Psoas muscle (tissue), 8 donors: Measurements from ENCODE around the gene USP40. TPM values are rescaled to one million over a fixed set of nuclear protein-coding genes. Genes with fewer than 3 reads are reported as not detected.

Experiments
- ATAC-seq, 4 donors: fragments of 200-7000 bp; cut with Tn5 transposase; one replicate each; pipeline ENCODE4 v1.9.1; 2020; ENCODE audit warnings: moderate library complexity in 3 of 4, mild to moderate bottlenecking in 2 of 4
- DNase-seq, 2 donors: peaks; one replicate each; pipeline ENCODE4 v3.0.0-alpha.2; 2020
- H3K27ac ChIP-seq: fragments of 200-600 bp; one replicate; pipeline ENCODE4 v1.8.0; 2022
- H3K27me3 ChIP-seq, 3 donors: fragments of 200-600 bp in 1 of 3; one replicate each; pipeline versions ENCODE4 v1.6.1 to v1.8.0; 2013 to 2022; ENCODE audit warnings: low read length in 2 of 3, mild to moderate bottlenecking in 2 of 3, moderate library complexity in 1 of 3; ENCODE audit not compliant: insufficient read depth in 3 of 3
- H3K36me3 ChIP-seq, 2 donors: fragments of 200-600 bp in 1 of 2; one replicate each; pipeline versions ENCODE4 v1.6.1 to v1.8.0; 2013 to 2022; ENCODE audit warnings: low read depth in 1 of 2, mild to moderate bottlenecking in 1 of 2, moderate library complexity in 1 of 2; ENCODE audit not compliant: insufficient read depth in 1 of 2
- H3K4me1 ChIP-seq: fragments of 200-600 bp; one replicate; pipeline ENCODE4 v1.8.0; 2022
- H3K4me3 ChIP-seq: fragments of 200-600 bp; one replicate; pipeline ENCODE4 v1.8.0; 2022; ENCODE audit warnings: mild to moderate bottlenecking
- H3K9me3 ChIP-seq: fragments of 200-600 bp; one replicate; pipeline ENCODE4 v1.8.0; 2022
- WGBS, 3 donors: extraction: QIAGEN DNeasy Blood & Tissue Kit; methylation state at CpG; one replicate each; pipeline versions ENCODE4 v1.1.6 to v1.1.7; 2013; 5-methylcytosine and 5-hydroxymethylcytosine counted together
- intact Hi-C, 2 donors: fragments of 100-400 bp; cut with DNase I; formaldehyde crosslinking; loops; one replicate each; pipeline versions ENCODE4 v1.11.0 to v1.14.2; 2022
- polyA plus RNA-seq, 3 donors: library from polyadenylated mRNA; stranded (reverse); fragments of 200-250 nt; gene quantifications; one replicate each; pipeline ENCODE4 v1.2.3, GENCODE V29; 2013
- total RNA-seq, 4 donors: library from RNA; stranded (reverse); fragmentation: NEBNext Ultra II Directional in 2 of 4; extraction: Animal tissue kit (Norgen Biotek cat#: 25700) in 2 of 4; gene quantifications; one replicate each; pipeline versions ENCODE4 v1.2.1 to v1.2.4, GENCODE V29; 2021 to 2023
- TF ChIP-seq, protein P1 (sequence below): fragments of 200-600 bp; IDR thresholded peaks from one replicate; pipeline ENCODE4 v1.8.0; 2022; ENCODE audit warnings: antibody characterized with exemption
- donor health status: healthy with polysubstance abuse.
- donor health status: DM: no; HTN: no; CAD: no; lungs with moderate emphysema.
- donor health status: Bipolar disorder and iron deficiency.
- donor health status: healthy.
- donor health status: DM: yes; HTN: yes; CAD: no.
- donor health status: DM: no; HTN: no; CAD: no.
- donor health status: DM: no; HTN: no; CAD: no.
- donor health status: DM: yes; HTN: yes; CAD: no.

The USP40 gene
- total and polyA plus RNA-seq, 7 donors, result 9.1 to 23.3 (median 19.4) TPM

GRCh38 chr2:233477548-233478433 lies 88.8 kb downstream of the USP40 start:
- Histone ChIP-seq H3K36me3 (peaks cover 7 to 73% of the 10 kb centered on the region in 2 donors), H3K4me3 (no peak overlapping the region), H3K9me3 (no peaks in the 10 kb centered on the region), H3K27ac (no peak overlapping the region), H3K4me1 (peaks cover 21% of the 10 kb centered on the region), H3K27me3 (no peaks in the 10 kb centered on the region)
- WGBS, 3 donors, result 65 to 71% (median 66%) methylated on average over 29 of the region's 29 CpGs
- TF ChIP-seq, protein P1, sequence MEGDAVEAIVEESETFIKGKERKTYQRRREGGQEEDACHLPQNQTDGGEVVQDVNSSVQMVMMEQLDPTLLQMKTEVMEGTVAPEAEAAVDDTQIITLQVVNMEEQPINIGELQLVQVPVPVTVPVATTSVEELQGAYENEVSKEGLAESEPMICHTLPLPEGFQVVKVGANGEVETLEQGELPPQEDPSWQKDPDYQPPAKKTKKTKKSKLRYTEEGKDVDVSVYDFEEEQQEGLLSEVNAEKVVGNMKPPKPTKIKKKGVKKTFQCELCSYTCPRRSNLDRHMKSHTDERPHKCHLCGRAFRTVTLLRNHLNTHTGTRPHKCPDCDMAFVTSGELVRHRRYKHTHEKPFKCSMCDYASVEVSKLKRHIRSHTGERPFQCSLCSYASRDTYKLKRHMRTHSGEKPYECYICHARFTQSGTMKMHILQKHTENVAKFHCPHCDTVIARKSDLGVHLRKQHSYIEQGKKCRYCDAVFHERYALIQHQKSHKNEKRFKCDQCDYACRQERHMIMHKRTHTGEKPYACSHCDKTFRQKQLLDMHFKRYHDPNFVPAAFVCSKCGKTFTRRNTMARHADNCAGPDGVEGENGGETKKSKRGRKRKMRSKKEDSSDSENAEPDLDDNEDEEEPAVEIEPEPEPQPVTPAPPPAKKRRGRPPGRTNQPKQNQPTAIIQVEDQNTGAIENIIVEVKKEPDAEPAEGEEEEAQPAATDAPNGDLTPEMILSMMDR, result no peak
- ATAC-seq (no peak), DNase-seq (peak in 1 of 2 donors; percentile 51)
- intact Hi-C loops, result no loop called here

DNA sequence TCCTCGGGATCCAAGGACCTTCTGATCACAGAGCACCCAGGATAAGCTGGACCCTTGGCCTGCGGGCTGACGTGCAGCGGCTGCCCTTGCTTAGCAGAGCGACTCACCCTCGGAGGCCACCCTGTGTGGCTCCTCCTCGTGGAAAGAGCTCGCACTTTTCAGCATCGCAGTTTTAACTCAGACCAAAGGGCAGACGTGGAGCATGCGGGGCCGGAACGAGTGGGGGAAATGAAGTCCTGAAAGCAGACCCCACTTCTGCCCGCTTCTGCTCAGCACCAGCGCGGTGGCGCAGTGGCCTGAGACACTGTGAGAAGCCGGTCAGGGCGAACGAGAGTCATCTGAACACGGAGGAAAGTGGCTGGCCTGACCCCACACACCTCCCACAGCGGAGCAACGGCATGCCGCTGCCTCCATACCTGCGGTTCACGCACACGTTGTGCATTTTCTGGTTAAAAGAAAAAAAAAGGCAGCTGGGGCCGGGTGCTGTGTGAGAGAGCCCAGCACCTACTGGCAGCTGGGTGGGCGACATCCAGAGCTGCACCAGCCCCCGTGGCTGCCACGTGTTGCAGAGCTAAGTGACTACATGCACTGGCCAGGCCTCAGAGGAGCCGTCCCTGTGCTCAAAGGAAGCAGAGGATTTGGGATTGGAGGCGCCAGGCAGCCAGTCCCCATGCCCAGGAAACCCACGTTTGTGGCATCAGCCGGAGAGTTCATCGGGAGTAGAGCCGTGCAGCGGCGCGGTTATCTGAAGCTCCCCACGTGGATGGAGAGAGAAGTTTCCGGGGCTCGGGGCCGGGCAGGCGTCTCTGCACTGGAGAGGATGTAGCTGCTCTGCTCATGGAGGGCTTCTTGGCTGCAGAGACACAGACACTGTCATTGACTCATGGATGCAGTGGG lies 89.7 kb downstream of the USP40 start:
- 82 to 90% (median 86%) methylated on average over 45 of the region's 45 CpGs for whole genome bisulfite sequencing, 3 donors
- Histone ChIP-seq H3K27ac (peak overlapping the region; percentile 9), H3K9me3 (no peaks in the 10 kb centered on the region), H3K4me3 (no peak overlapping the region), H3K36me3 (peaks cover 7 to 73% of the 10 kb centered on the region in 2 donors), H3K4me1 (peaks cover 17% of the 10 kb centered on the region), H3K27me3 (no peaks in the 10 kb centered on the region)
- ATAC-seq, result peak in 1 of 4 donors; percentile 2
- DNase-seq, result peak in 1 of 2 donors; percentile 56
- intact Hi-C loops, result no loop called here
- TF ChIP-seq, protein P1, result no peak

DNA sequence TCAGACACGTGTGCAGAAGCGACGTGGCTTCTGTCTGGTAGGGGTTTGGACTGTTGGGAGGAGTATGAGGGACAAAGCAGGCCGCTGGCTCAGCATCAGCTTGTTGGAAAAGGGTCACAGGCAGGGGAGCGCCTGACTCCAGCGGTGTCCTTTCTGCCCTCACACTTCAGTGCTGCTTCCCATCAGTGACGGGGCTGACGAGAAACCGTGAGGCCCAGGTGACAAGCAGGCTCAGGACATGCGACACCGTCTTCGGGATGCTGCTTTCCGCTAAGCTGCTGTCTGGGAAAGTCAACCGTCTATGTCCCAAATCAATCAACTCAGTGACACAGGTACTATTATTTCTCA lies 90.5 kb downstream of the USP40 start:
- H3K4me3 ChIP-seq, result no peak overlapping the region
- intact Hi-C loops, result no loop called here
- TF ChIP-seq, protein P1, result no peak
- 90 to 93% (median 92%) methylated on average over 14 of the region's 14 CpGs for WGBS, 3 donors
- no peaks in the 10 kb centered on the region for H3K9me3 ChIP-seq
- H3K36me3 ChIP-seq, result peaks cover 9 to 82% of the 10 kb centered on the region in 2 donors
- H3K27ac ChIP-seq, result no peak overlapping the region
- ATAC-seq (no peak), DNase-seq (peak in 1 of 2 donors; percentile 48)
- H3K27me3 ChIP-seq, result no peaks in the 10 kb centered on the region
- peaks cover 9% of the 10 kb centered on the region for H3K4me1 ChIP-seq

GRCh38 chr2:233474308-233475160 lies 92.0 kb downstream of the USP40 start:
- peak overlapping the region; percentile 59 for H3K27ac ChIP-seq
- intact Hi-C loops, result no loop called here
- peaks cover 3% of the 10 kb centered on the region for H3K4me1 ChIP-seq
- H3K9me3 ChIP-seq, result no peaks in the 10 kb centered on the region
- H3K4me3 ChIP-seq, result no peak overlapping the region
- H3K27me3 ChIP-seq, result no peaks in the 10 kb centered on the region
- TF ChIP-seq, protein P1, result no peak
- DNase-seq, result peak in 1 of 2 donors; percentile 59
- peak; percentile 7 to 18 (median 14) for ATAC-seq
- 75 to 79% (median 77%) methylated on average over 22 of the region's 22 CpGs for WGBS, 3 donors
- peaks cover 17 to 90% of the 10 kb centered on the region in 2 donors for H3K36me3 ChIP-seq
